Measurements from ENCODE around the gene UBXN6.

The UBXN6 gene

DNA sequence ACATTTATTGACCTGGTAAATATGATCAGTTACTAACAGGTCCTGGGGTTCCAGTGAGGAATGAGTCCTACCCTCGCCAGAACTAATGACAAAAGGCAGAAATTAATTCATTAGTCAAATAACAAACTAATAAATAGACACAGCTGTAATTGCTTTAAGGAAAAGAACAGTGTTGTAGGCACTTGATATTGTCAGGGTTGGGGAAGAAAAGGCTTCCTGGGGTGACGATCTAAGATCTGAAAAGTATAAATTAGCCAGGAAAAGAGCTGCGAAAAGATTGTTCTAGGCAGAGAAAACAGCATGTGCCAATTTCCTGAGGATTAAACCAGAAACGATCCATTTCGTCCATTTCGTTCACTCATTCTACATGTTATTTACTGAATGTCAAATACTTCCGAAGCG lies 55.8 kb downstream of the UBXN6 start:
- no peak for TF ChIP-seq ZNF274 (IDR thresholded peaks at IDR 0.05; ENCODE audit: low read depth, low read length)
- peak overlapping the region; percentile 57 for H3K4me3 ChIP-seq (ENCODE audit: low read length)

DNA sequence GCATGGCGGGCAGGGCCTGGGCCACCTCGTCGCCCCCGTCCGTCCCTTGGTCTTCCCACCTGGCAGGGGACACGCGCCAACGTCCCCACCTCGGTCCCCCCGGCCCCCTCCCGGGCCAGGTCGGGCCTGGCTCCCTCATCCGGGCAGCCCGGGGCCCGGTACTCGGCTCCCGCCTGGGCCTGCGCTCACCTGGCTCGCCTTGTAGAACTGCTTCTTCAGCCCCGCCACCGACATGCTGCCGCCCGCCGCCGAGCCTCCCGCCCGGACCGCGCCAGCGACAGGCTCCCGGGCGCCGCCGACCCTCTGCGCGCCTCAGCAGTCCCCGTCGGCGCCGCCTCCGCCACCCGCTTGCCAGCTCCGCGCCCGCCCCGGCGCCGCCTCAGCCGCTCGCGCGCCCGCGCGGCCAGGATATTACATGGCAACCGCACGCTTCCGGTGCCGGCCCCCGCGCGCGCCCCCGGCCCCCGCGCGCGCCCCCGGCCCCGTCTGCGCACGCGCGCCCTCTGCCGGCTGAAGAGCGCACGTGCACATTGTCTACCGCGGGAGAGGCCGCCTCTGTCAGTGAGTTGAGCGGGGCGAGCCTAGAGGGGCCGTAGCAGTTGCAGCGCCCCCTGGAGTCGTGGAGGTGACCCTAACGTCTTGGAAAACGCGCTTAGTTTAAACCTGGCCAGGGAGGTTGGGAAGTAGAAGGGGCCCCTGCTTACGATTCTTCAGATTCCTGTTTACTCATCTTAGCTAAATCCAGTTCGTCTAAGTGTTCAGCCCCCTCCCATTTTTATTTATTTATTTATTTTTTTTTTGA lies 57.3 kb downstream of the UBXN6 start, which contains the start of gene SH3GL1:
TSS of gene SH3GL1 (minus strand) at position 413 of the 802 bp plus-strand sequence. CDS start at position 234, 179 bp downstream.
- no peak for TF ChIP-seq ZNF274 (IDR thresholded peaks at IDR 0.05; ENCODE audit: low read depth, low read length)
- H3K4me3 ChIP-seq (ENCODE audit: low read length), result peak within 1 kb of the TSS; percentile 95

DNA sequence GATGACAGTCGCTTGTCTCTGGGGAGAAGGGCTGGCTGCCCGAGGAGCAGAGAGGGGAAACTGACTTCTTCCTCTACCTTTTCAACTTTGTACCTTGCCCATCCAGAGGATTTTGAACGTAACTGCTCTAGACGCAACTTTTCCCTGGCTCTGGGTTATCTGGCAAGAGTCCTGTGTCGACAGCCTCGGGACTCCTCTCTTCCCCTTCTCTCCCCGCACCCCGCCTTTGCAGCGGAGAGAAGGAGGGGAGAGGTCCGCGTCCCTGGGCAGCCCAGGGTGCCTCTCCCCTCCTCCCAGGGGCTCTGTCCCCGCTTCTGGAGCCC lies 57.8 kb downstream of the UBXN6 start:
- no peak for TF ChIP-seq ZNF274 (IDR thresholded peaks at IDR 0.05; ENCODE audit: low read depth, low read length)
- H3K4me3 ChIP-seq (ENCODE audit: low read length), result peak overlapping the region; percentile 95

DNA sequence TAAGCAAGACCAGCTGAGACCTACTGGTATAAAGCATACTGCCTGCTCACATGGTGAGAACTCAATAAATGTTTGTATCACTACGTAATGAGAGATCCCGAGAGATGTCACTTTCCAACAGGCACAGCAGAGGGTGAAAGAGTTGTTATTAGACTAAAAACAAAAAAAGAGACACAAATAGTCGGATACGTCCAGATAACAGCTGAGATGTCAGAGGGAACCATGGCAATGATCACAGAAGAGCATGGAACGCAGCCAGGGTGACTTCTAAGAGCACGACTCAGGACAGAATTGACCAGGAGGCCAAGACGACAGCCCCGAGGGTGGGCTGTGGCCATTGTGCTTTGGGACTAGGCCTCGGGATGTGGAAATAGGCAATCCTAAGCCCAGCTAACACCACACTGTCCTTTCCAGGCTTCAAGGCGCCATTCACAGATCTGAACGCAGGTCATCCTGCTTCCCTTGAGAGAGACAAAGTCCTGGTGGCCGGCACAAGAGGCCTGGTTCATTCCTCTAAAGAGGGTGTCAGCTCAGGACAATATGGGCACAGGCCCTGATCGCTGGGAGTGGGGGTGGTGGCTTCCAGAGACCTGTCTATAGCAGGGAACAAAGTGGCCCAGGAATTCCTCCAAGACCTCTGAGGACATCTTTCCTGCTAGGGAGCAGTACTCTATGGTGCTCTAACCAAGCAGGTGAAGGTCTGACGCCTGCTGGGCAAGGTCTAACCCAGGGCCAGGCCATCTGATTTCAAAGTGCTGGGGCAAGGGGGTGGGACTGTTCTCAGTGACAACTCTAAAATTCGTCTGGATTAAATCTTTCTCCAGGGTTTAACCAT lies 60.4 kb downstream of the UBXN6 start:
- no peak overlapping the region for H3K4me3 ChIP-seq (ENCODE audit: low read length)
- TF ChIP-seq ZNF274 (IDR thresholded peaks at IDR 0.05; ENCODE audit: low read depth, low read length), result no peak
